ENCODE data around the gene SRPK1. TPM values are rescaled to one million over a fixed set of nuclear protein-coding genes. Genes with fewer than 3 reads are reported as not detected.

The SRPK1 gene
- total and polyA plus RNA-seq, 2 of the 8 experiments (the other 6 are each of a cell fraction or from before 2014, with no cell fraction given): 25.7 to 116 TPM

DNA sequence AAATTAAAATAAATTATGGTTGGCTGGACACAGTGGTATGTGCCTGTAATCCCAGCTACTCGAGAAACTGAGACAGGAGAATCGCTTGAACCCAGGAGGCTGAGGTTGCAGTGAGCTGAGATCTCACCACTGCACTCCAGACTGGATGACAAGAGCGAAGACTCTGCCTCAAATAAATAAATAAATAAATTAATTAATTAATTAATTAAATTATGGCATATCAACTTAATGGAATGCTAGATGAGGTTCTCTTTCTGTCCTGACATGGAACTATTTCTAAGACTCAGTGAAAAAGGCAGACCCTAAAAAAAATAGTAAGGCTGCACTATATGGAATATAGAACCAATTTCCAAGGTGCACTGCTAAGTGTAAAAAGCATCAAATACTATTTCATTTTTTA lies 4.8 kb downstream of the SRPK1 start (continued):
- TF ChIP-seq, protein P1, sequence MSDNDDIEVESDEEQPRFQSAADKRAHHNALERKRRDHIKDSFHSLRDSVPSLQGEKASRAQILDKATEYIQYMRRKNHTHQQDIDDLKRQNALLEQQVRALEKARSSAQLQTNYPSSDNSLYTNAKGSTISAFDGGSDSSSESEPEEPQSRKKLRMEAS (IDR thresholded peaks at IDR 0.05): no peak
- TF ChIP-seq, protein P2, sequence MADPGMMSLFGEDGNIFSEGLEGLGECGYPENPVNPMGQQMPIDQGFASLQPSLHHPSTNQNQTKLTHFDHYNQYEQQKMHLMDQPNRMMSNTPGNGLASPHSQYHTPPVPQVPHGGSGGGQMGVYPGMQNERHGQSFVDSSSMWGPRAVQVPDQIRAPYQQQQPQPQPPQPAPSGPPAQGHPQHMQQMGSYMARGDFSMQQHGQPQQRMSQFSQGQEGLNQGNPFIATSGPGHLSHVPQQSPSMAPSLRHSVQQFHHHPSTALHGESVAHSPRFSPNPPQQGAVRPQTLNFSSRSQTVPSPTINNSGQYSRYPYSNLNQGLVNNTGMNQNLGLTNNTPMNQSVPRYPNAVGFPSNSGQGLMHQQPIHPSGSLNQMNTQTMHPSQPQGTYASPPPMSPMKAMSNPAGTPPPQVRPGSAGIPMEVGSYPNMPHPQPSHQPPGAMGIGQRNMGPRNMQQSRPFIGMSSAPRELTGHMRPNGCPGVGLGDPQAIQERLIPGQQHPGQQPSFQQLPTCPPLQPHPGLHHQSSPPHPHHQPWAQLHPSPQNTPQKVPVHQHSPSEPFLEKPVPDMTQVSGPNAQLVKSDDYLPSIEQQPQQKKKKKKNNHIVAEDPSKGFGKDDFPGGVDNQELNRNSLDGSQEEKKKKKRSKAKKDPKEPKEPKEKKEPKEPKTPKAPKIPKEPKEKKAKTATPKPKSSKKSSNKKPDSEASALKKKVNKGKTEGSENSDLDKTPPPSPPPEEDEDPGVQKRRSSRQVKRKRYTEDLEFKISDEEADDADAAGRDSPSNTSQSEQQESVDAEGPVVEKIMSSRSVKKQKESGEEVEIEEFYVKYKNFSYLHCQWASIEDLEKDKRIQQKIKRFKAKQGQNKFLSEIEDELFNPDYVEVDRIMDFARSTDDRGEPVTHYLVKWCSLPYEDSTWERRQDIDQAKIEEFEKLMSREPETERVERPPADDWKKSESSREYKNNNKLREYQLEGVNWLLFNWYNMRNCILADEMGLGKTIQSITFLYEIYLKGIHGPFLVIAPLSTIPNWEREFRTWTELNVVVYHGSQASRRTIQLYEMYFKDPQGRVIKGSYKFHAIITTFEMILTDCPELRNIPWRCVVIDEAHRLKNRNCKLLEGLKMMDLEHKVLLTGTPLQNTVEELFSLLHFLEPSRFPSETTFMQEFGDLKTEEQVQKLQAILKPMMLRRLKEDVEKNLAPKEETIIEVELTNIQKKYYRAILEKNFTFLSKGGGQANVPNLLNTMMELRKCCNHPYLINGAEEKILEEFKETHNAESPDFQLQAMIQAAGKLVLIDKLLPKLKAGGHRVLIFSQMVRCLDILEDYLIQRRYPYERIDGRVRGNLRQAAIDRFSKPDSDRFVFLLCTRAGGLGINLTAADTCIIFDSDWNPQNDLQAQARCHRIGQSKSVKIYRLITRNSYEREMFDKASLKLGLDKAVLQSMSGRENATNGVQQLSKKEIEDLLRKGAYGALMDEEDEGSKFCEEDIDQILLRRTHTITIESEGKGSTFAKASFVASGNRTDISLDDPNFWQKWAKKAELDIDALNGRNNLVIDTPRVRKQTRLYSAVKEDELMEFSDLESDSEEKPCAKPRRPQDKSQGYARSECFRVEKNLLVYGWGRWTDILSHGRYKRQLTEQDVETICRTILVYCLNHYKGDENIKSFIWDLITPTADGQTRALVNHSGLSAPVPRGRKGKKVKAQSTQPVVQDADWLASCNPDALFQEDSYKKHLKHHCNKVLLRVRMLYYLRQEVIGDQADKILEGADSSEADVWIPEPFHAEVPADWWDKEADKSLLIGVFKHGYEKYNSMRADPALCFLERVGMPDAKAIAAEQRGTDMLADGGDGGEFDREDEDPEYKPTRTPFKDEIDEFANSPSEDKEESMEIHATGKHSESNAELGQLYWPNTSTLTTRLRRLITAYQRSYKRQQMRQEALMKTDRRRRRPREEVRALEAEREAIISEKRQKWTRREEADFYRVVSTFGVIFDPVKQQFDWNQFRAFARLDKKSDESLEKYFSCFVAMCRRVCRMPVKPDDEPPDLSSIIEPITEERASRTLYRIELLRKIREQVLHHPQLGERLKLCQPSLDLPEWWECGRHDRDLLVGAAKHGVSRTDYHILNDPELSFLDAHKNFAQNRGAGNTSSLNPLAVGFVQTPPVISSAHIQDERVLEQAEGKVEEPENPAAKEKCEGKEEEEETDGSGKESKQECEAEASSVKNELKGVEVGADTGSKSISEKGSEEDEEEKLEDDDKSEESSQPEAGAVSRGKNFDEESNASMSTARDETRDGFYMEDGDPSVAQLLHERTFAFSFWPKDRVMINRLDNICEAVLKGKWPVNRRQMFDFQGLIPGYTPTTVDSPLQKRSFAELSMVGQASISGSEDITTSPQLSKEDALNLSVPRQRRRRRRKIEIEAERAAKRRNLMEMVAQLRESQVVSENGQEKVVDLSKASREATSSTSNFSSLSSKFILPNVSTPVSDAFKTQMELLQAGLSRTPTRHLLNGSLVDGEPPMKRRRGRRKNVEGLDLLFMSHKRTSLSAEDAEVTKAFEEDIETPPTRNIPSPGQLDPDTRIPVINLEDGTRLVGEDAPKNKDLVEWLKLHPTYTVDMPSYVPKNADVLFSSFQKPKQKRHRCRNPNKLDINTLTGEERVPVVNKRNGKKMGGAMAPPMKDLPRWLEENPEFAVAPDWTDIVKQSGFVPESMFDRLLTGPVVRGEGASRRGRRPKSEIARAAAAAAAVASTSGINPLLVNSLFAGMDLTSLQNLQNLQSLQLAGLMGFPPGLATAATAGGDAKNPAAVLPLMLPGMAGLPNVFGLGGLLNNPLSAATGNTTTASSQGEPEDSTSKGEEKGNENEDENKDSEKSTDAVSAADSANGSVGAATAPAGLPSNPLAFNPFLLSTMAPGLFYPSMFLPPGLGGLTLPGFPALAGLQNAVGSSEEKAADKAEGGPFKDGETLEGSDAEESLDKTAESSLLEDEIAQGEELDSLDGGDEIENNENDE (IDR thresholded peaks at IDR 0.05; ENCODE audit: insufficient replicate concordance, low read length): no peak
- no peak for TF ChIP-seq CTBP2 (IDR thresholded peaks at IDR 0.05; ENCODE audit: borderline replicate concordance, insufficient read depth, insufficient read length, low read length)
- no peak for TF ChIP-seq SP1 (IDR thresholded peaks at IDR 0.05; ENCODE audit: low read depth, low read length)
